A549 (cell line): Measurements from ENCODE around the gene NMRAL1. TPM values are rescaled to one million over a fixed set of nuclear protein-coding genes. Genes with fewer than 3 reads are reported as not detected.

Source experiments
- ATAC-seq, 2 experiments: fragments of 200-7000 bp in 1 of 2; fragments of >200 bp in 1 of 2; cut with Nextera tagmentation in 1 of 2; cut with Tn5 transposase in 1 of 2; 3 replicates each; pipeline versions ENCODE4 v1.8.0 to v1.9.1; 2018 to 2020; ENCODE audit warnings: mild to moderate bottlenecking in 1 of 2, moderate library complexity in 1 of 2
- CTCF ChIA-PET: fragments of 300-600 bp; sonication (Branson Sonifier 250); formaldehyde crosslinking; extraction: SDS; loops from one replicate; lab custom pipeline; 2021; ENCODE audit warnings: antibody characterized with exemption, inconsistent platforms; lab: Yijun Ruan, JAX
- POLR2A ChIA-PET: fragments of 350-600 bp; formaldehyde crosslinking; extraction: SDS; loops from one replicate; lab custom pipeline; 2021; ENCODE audit warnings: antibody characterized with exemption, inconsistent platforms; lab: Yijun Ruan, JAX
- DNase-seq, 2 experiments: peaks; one replicate each; pipeline versions ENCODE4 v3.0.0 to v3.0.0-alpha.2; 2011 to 2016; ENCODE audit warnings: low read depth in 1 of 2, low spot score in 1 of 2
- FAIRE-seq: peaks from 2 replicates; lab custom pipeline; 2011; peaks lifted over from hg19 to GRCh38; lab: Jason Lieb, UNC
- H3K27ac ChIP-seq, 2 experiments: fragments of >200 bp; sonication (Bioruptor Twin); formaldehyde crosslinking; 3 replicates each; pipeline ENCODE4 v1.5.1; 2016 to 2017
- H3K4me1 ChIP-seq: fragments of >200 bp; sonication (Bioruptor Twin); formaldehyde crosslinking; 3 replicates; pipeline ENCODE4 v1.6.1; 2016
- H3K4me2 ChIP-seq: fragments of >200 bp; sonication (Bioruptor Twin); formaldehyde crosslinking; 3 replicates; pipeline ENCODE4 v1.6.1; 2016
- H3K4me3 ChIP-seq: fragments of >200 bp; sonication (Bioruptor Twin); formaldehyde crosslinking; 3 replicates; pipeline ENCODE4 v1.5.1; 2016
- H3K9me3 ChIP-seq: fragments of >200 bp; sonication (Bioruptor Twin); formaldehyde crosslinking; 3 replicates; pipeline ENCODE4 v1.6.1; 2016
- CBX8 ChIP-seq: fragments of 200-600 bp; sonication (generic); IDR thresholded peaks from 2 replicates; pipeline ENCODE4 v1.6.1; 2016
- CEBPB ChIP-seq, 2 experiments: fragments of >200 bp in 1 of 2; sonication (Bioruptor Twin) in 1 of 2; formaldehyde crosslinking in 1 of 2; IDR thresholded peaks; 2 replicates each; pipeline ENCODE4 v1.6.1; 2012 to 2016
- EP300 ChIP-seq, 2 experiments: fragments of >200 bp; sonication (Bioruptor Twin); formaldehyde crosslinking; IDR thresholded peaks; 2 replicates in 1 of 2; 3 replicates in 1 of 2; pipeline ENCODE4 v1.6.1; 2016 to 2017
- FOXS1 ChIP-seq: fragments of 250-450 bp; sonication (Bioruptor Pico); IDR thresholded peaks from 2 replicates; pipeline ENCODE4 v1.5.0; 2020; ENCODE audit warnings: mild to moderate bottlenecking, moderate library complexity
- HES2 ChIP-seq: fragments of >200 bp; sonication (Bioruptor Twin); formaldehyde crosslinking; IDR thresholded peaks from 2 replicates; pipeline ENCODE4 v1.6.1; 2016
- HEYL ChIP-seq: fragments of 250-450 bp; sonication (Bioruptor Pico); IDR thresholded peaks from 2 replicates; pipeline ENCODE4 v1.8.0; 2021; ENCODE audit warnings: mild to moderate bottlenecking, moderate library complexity
- HOXB13 ChIP-seq: fragments of 250-450 bp; sonication (Bioruptor Pico); IDR thresholded peaks from 2 replicates; pipeline ENCODE4 v1.5.0; 2020; ENCODE audit warnings: low read depth, mild to moderate bottlenecking, moderate library complexity
- JUNB ChIP-seq: fragments of >200 bp; sonication (Bioruptor Twin); formaldehyde crosslinking; IDR thresholded peaks from 2 replicates; pipeline ENCODE4 v1.6.1; 2016
- MAFK ChIP-seq: fragments of 450-650 bp; IDR thresholded peaks from 2 replicates; pipeline ENCODE4 v1.6.1; 2014; ENCODE audit not compliant: partially characterized antibody
- NPAS2 ChIP-seq: fragments of 250-450 bp; sonication (Bioruptor Pico); IDR thresholded peaks from 2 replicates; pipeline ENCODE4 v1.8.0; 2022; ENCODE audit warnings: mild to moderate bottlenecking, moderate library complexity, borderline replicate concordance
- RARB ChIP-seq: fragments of 250-450 bp; sonication (Bioruptor Pico); IDR thresholded peaks from 2 replicates; pipeline ENCODE4 v1.8.0; 2021; ENCODE audit warnings: mild to moderate bottlenecking, moderate library complexity
- TFCP2L1 ChIP-seq: fragments of 250-450 bp; sonication (Bioruptor Pico); IDR thresholded peaks from 2 replicates; pipeline ENCODE4 v1.5.0; 2021; ENCODE audit warnings: mild to moderate bottlenecking
- USF2 ChIP-seq: fragments of 450-650 bp; IDR thresholded peaks from 2 replicates; pipeline ENCODE4 v1.6.1; 2014; ENCODE audit warnings: antibody characterized with exemption
- ZC3H11A ChIP-seq: fragments of 450-650 bp; IDR thresholded peaks from 2 replicates; pipeline ENCODE4 v1.6.1; 2014; ENCODE audit warnings: antibody characterized with exemption, mild to moderate bottlenecking
- ZFP36 ChIP-seq: fragments of 450-650 bp; IDR thresholded peaks from 2 replicates; pipeline ENCODE4 v1.6.1; 2014; ENCODE audit warnings: borderline replicate concordance; ENCODE audit not compliant: partially characterized antibody
- WGBS: methylation state at CpG from one replicate; pipeline ENCODE4 v1.1.6; 2017; ENCODE audit errors: missing lambda C conversion rate; 5-methylcytosine and 5-hydroxymethylcytosine counted together
- polyA plus RNA-seq, 4 experiments: library from polyadenylated mRNA; depleted of rRNA in 3 of 4; stranded (reverse); fragments of >200 nt; fragmentation: RNase III in 1 of 4; extraction: RNeasy Plus Mini Kit Qiagen cat#74134 plus additional on column Dnase treatment in 1 of 4; gene quantifications; 2 replicates in 3 of 4; 3 replicates in 1 of 4; pipeline ENCODE4 v1.2.3, GENCODE V29; 2011 to 2017
- TF ChIP-seq, protein P1 (sequence below): fragments of 150-350 bp; IDR thresholded peaks from 2 replicates; pipeline ENCODE4 v1.6.1; 2014; ENCODE audit warnings: low read depth, mild to moderate bottlenecking, low read length
- TF ChIP-seq, protein P2 (sequence below): IDR thresholded peaks from 2 replicates; pipeline ENCODE4 v1.6.1; 2012
- TF ChIP-seq, protein P3 (sequence below): IDR thresholded peaks from 2 replicates; pipeline ENCODE4 v1.6.1; 2012; ENCODE audit warnings: low read depth, borderline replicate concordance
- TF ChIP-seq, protein P4 (sequence below): IDR thresholded peaks from 2 replicates; pipeline ENCODE4 v1.6.1; 2012

The NMRAL1 gene
- polyA plus RNA-seq, 2 of the 4 experiments (the other 2 are of a cell fraction) = 36.4 to 48.8 TPM

DNA sequence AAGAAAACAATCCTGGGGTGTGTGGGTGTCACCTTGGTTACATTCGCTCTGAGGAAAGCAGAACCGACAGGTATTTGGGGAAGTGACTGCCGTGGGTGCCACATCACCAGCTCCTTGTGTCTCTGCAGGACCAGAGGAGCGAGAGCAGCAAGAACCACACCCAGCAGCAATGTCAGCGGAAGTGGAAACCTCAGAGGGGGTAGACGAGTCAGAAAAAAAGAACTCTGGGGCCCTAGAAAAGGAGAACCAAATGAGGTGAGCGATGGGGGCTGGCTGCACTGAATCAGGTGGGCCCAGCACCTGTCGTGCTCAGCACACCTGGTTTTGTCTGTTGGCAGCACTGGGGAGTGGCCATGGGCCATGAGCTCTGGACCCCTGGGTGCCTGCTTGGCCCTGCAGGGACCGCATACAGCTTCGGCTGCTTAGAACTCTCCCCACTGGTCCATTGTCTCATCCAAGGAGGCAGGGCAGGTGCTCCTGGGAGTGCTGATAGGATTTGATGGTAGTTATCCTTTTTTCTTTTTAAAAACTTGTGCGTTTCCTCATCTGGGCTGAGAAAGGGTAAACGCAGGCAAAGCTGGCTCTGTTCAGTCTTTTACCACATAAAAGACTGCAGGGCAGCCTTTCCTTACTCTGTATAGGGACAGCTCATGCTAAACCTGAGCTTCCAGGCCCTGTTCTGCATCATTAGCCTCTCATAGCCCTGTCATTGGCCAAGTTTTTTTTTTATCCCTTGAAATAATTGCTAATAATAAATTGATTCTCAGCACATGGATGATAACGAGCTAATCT, 31.1 kb upstream of the NMRAL1 start:
- Histone ChIP-seq H3K4me2 (no peak overlapping the region), H3K9me3 (no peaks in the 10 kb centered on the region), H3K4me3 (no peak overlapping the region), H3K27ac (no peak overlapping the region), H3K4me1 (peaks cover 13% of the 10 kb centered on the region)
- FAIRE-seq = no peak
- ChIA-PET CTCF (interaction anchor here (0.6 to 18.0 kb wide), 28 partner anchors 9 to 879 kb away, joined by 3 to 301 read pairs (median 8); partner anchors contain the start of genes C16orf96, CDIP1, HMOX2 and MGRN1), POLR2A (no interaction called here)
- 87% methylated on average over 13 of the region's 13 CpGs for WGBS
- TF ChIP-seq USF2 (no peak), JUNB (no peak), HEYL (CRISPR knock-in tag) (no peak), HOXB13 (CRISPR knock-in tag) (no peak), EP300 (IDR thresholded peaks at IDR 0.05) (no peak)
- TF ChIP-seq, protein P1, sequence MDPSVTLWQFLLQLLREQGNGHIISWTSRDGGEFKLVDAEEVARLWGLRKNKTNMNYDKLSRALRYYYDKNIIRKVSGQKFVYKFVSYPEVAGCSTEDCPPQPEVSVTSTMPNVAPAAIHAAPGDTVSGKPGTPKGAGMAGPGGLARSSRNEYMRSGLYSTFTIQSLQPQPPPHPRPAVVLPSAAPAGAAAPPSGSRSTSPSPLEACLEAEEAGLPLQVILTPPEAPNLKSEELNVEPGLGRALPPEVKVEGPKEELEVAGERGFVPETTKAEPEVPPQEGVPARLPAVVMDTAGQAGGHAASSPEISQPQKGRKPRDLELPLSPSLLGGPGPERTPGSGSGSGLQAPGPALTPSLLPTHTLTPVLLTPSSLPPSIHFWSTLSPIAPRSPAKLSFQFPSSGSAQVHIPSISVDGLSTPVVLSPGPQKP = no peak
- TF ChIP-seq, all 56 proteins: peak for 0
- no peak; a peak in 1 of 6 replicates for ATAC-seq
- no peak for DNase-seq

- DNase-seq (no peak), ATAC-seq (no peak), FAIRE-seq (no peak)
- Histone ChIP-seq H3K4me2 (peak overlapping the region; percentile 44), H3K27ac (peak overlapping the region in 1 of 2 experiments; percentile 44; a peak in 2 of 6 replicates), H3K4me3 (no peak overlapping the region), H3K4me1 (peaks cover 28% of the 10 kb centered on the region), H3K9me3 (no peaks in the 10 kb centered on the region)
- ChIA-PET POLR2A (interaction anchor here (0.6 kb wide), 1 partner anchor 506 kb away, joined by 4 read pairs; no protein-coding TSS in a partner anchor), CTCF (interaction anchor here (0.7 to 4.9 kb wide), 12 partner anchors 8 to 555 kb away, joined by 3 to 32 read pairs (median 6); partner anchors contain the start of gene HMOX2)
- WGBS = 61% methylated on average over 5 of the region's 5 CpGs
- TF ChIP-seq CBX8 (no peak), ZC3H11A (no peak), FOXS1 (CRISPR knock-in tag) (no peak), NPAS2 (CRISPR knock-in tag) (no peak), MAFK (no peak), TFCP2L1 (CRISPR knock-in tag) (no peak), ZFP36 (no peak), CEBPB (IDR thresholded peaks at IDR 0.05) (no peak), RARB (CRISPR knock-in tag) (no peak), HOXB13 (CRISPR knock-in tag) (no peak), HES2 (no peak)
- TF ChIP-seq, protein P2, sequence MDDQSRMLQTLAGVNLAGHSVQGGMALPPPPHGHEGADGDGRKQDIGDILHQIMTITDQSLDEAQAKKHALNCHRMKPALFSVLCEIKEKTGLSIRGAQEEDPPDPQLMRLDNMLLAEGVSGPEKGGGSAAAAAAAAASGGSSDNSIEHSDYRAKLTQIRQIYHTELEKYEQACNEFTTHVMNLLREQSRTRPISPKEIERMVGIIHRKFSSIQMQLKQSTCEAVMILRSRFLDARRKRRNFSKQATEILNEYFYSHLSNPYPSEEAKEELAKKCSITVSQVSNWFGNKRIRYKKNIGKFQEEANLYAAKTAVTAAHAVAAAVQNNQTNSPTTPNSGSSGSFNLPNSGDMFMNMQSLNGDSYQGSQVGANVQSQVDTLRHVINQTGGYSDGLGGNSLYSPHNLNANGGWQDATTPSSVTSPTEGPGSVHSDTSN = no peak
- TF ChIP-seq, protein P3, sequence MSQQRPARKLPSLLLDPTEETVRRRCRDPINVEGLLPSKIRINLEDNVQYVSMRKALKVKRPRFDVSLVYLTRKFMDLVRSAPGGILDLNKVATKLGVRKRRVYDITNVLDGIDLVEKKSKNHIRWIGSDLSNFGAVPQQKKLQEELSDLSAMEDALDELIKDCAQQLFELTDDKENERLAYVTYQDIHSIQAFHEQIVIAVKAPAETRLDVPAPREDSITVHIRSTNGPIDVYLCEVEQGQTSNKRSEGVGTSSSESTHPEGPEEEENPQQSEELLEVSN = no peak
- TF ChIP-seq, protein P4, sequence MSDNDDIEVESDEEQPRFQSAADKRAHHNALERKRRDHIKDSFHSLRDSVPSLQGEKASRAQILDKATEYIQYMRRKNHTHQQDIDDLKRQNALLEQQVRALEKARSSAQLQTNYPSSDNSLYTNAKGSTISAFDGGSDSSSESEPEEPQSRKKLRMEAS = no peak
Observed at GRCh38 chr16:4501071-4501478, 26.6 kb upstream of the NMRAL1 start.
